ENCODE measurements around the gene FAT2.

DNA sequence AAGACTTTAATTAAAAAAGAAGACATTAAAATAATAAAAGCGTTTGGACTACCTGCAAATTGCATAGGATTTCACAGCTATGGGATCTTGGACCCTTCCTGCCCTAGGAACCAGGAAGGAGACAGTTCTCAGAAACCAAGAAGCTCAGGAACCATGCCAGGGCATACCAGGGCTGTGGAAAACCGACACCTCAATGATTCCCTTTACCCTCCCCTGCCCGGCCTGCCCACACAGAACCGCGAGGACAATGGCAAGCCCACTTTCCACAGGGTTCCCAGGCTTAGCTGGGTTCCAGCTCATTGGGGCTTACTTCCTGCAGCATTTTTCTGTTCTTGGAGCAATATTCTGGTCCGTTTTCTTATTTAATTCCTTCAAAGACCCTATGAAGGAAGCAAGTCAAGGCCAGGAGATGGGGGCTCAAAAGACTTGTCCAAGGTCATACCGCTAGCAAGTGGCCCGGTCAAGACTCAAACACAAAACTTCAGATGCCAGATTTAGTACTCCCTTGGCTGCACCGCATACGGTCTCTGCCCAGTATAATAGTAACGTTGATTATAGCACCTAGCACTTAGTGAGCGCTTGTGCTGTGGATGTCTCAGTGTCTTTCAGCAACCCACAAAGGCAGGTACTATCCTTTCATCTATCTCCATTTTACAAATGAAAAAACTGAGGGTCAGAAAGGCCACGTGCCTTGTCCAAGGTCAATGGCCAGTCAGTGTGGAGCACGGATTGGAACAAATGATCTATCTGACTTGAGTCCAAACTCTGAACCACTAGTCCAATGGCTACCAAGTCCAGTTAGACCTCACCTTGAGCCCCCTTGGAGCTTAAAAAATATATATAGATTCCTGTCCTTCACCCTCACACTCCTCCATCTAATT lies 6.8 kb downstream of the FAT2 start:
- TF ChIP-seq, protein P1, sequence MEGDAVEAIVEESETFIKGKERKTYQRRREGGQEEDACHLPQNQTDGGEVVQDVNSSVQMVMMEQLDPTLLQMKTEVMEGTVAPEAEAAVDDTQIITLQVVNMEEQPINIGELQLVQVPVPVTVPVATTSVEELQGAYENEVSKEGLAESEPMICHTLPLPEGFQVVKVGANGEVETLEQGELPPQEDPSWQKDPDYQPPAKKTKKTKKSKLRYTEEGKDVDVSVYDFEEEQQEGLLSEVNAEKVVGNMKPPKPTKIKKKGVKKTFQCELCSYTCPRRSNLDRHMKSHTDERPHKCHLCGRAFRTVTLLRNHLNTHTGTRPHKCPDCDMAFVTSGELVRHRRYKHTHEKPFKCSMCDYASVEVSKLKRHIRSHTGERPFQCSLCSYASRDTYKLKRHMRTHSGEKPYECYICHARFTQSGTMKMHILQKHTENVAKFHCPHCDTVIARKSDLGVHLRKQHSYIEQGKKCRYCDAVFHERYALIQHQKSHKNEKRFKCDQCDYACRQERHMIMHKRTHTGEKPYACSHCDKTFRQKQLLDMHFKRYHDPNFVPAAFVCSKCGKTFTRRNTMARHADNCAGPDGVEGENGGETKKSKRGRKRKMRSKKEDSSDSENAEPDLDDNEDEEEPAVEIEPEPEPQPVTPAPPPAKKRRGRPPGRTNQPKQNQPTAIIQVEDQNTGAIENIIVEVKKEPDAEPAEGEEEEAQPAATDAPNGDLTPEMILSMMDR (IDR thresholded peaks at IDR 0.05), result no peak
- no peak for TF ChIP-seq POLR2A (IDR thresholded peaks at IDR 0.05)
- no peak for TF ChIP-seq POLR2AphosphoS5 (IDR thresholded peaks at IDR 0.05)

Measured in gastroesophageal sphincter (tissue), 3 donors.